ENCODE results near the gene HUS1B. TPM values are rescaled to one million over a fixed set of nuclear protein-coding genes. Genes with fewer than 3 reads are reported as not detected.

HUS1B gene
- polyA plus RNA-seq, 2 donors: 0.22 to 0.26 TPM

GRCh38 chr6:636488-636887 is 20.4 kb downstream of the HUS1B start:
- 59 to 65% methylated on average over 5 of the region's 5 CpGs for WGBS, 2 donors
- no peak overlapping the region for H3K27ac ChIP-seq (ENCODE audit: low read depth in 2 of 2, low read length in 1 of 2)

GRCh38 chr6:635233-635632 is 21.7 kb downstream of the HUS1B start:
- no peaks in the 10 kb centered on the region for H3K27me3 ChIP-seq (ENCODE audit: control insufficient read depth in 1 of 2, insufficient read depth in 2 of 2, low read length in 2 of 2)
- 92 to 94% methylated on average over 5 of the region's 5 CpGs for WGBS, 2 donors

More at GRCh38 chr6:636488-636887, 20.4 kb downstream of the HUS1B start:
- Histone ChIP-seq H3K27me3 (ENCODE audit: control insufficient read depth in 1 of 2, insufficient read depth in 2 of 2, low read length in 2 of 2) (no peaks in the 10 kb centered on the region), H3K4me1 (ENCODE audit: control insufficient read depth in 2 of 2, insufficient read depth in 2 of 2, low read length in 1 of 2) (peaks cover 0 to 3% of the 10 kb centered on the region in 2 donors), H3K36me3 (ENCODE audit: control insufficient read depth in 2 of 2, insufficient read depth in 2 of 2, low read length in 1 of 2) (peaks cover 0 to 2% of the 10 kb centered on the region in 2 donors), H3K9me3 (ENCODE audit: control insufficient read depth in 2 of 2, insufficient read depth in 1 of 2, low read depth in 1 of 2, low read length in 1 of 2) (no peaks in the 10 kb centered on the region), H3K4me3 (ENCODE audit: low read depth in 1 of 2, low read length in 2 of 2) (no peak overlapping the region)

GRCh38 chr6:633611-634010 is 23.3 kb downstream of the HUS1B start:
- Histone ChIP-seq H3K36me3 (ENCODE audit: control insufficient read depth in 2 of 2, insufficient read depth in 2 of 2, low read length in 1 of 2) (peaks cover 0 to 4% of the 10 kb centered on the region in 2 donors), H3K4me1 (ENCODE audit: control insufficient read depth in 2 of 2, insufficient read depth in 2 of 2, low read length in 1 of 2) (no peaks in the 10 kb centered on the region), H3K9me3 (ENCODE audit: control insufficient read depth in 2 of 2, insufficient read depth in 1 of 2, low read depth in 1 of 2, low read length in 1 of 2) (no peaks in the 10 kb centered on the region), H3K27me3 (ENCODE audit: control insufficient read depth in 1 of 2, insufficient read depth in 2 of 2, low read length in 2 of 2) (no peaks in the 10 kb centered on the region), H3K4me3 (ENCODE audit: low read depth in 1 of 2, low read length in 2 of 2) (no peak overlapping the region), H3K27ac (ENCODE audit: low read depth in 2 of 2, low read length in 1 of 2) (peak overlapping the region in 1 of 2 donors; percentile 60)
- WGBS, 2 donors: 81 to 88% methylated on average over 1 of the region's 1 CpG

More at GRCh38 chr6:635233-635632, 21.7 kb downstream of the HUS1B start:
- Histone ChIP-seq H3K4me3 (ENCODE audit: low read depth in 1 of 2, low read length in 2 of 2) (no peak overlapping the region), H3K36me3 (ENCODE audit: control insufficient read depth in 2 of 2, insufficient read depth in 2 of 2, low read length in 1 of 2) (peaks cover 0 to 4% of the 10 kb centered on the region in 2 donors), H3K27ac (ENCODE audit: low read depth in 2 of 2, low read length in 1 of 2) (no peak overlapping the region), H3K9me3 (ENCODE audit: control insufficient read depth in 2 of 2, insufficient read depth in 1 of 2, low read depth in 1 of 2, low read length in 1 of 2) (no peaks in the 10 kb centered on the region), H3K4me1 (ENCODE audit: control insufficient read depth in 2 of 2, insufficient read depth in 2 of 2, low read length in 1 of 2) (peaks cover 0 to 3% of the 10 kb centered on the region in 2 donors)

GRCh38 chr6:628766-629165 is 28.1 kb downstream of the HUS1B start:
- Histone ChIP-seq H3K27ac (ENCODE audit: low read depth in 2 of 2, low read length in 1 of 2) (no peak overlapping the region), H3K4me3 (ENCODE audit: low read depth in 1 of 2, low read length in 2 of 2) (no peak overlapping the region), H3K27me3 (ENCODE audit: control insufficient read depth in 1 of 2, insufficient read depth in 2 of 2, low read length in 2 of 2) (no peaks in the 10 kb centered on the region), H3K4me1 (ENCODE audit: control insufficient read depth in 2 of 2, insufficient read depth in 2 of 2, low read length in 1 of 2) (no peaks in the 10 kb centered on the region), H3K36me3 (ENCODE audit: control insufficient read depth in 2 of 2, insufficient read depth in 2 of 2, low read length in 1 of 2) (peaks cover 0 to 4% of the 10 kb centered on the region in 2 donors), H3K9me3 (ENCODE audit: control insufficient read depth in 2 of 2, insufficient read depth in 1 of 2, low read depth in 1 of 2, low read length in 1 of 2) (no peaks in the 10 kb centered on the region)
- 70 to 82% methylated on average over 3 of the region's 3 CpGs for WGBS, 2 donors

GRCh38 chr6:626236-626635 is 30.7 kb downstream of the HUS1B start:
- H3K27ac ChIP-seq (ENCODE audit: low read depth in 2 of 2, low read length in 1 of 2): no peak overlapping the region
- H3K4me3 ChIP-seq (ENCODE audit: low read depth in 1 of 2, low read length in 2 of 2): no peak overlapping the region
- H3K9me3 ChIP-seq (ENCODE audit: control insufficient read depth in 2 of 2, insufficient read depth in 1 of 2, low read depth in 1 of 2, low read length in 1 of 2): no peaks in the 10 kb centered on the region
- H3K4me1 ChIP-seq (ENCODE audit: control insufficient read depth in 2 of 2, insufficient read depth in 2 of 2, low read length in 1 of 2): no peaks in the 10 kb centered on the region
- 89 to 93% methylated on average over 9 of the region's 9 CpGs for WGBS, 2 donors
- H3K27me3 ChIP-seq (ENCODE audit: control insufficient read depth in 1 of 2, insufficient read depth in 2 of 2, low read length in 2 of 2): no peaks in the 10 kb centered on the region
- peaks cover 0 to 4% of the 10 kb centered on the region in 2 donors for H3K36me3 ChIP-seq (ENCODE audit: control insufficient read depth in 2 of 2, insufficient read depth in 2 of 2, low read length in 1 of 2)

- Histone ChIP-seq H3K4me1 (ENCODE audit: control insufficient read depth in 2 of 2, insufficient read depth in 2 of 2, low read length in 1 of 2) (no peaks in the 10 kb centered on the region), H3K9me3 (ENCODE audit: control insufficient read depth in 2 of 2, insufficient read depth in 1 of 2, low read depth in 1 of 2, low read length in 1 of 2) (no peaks in the 10 kb centered on the region), H3K4me3 (ENCODE audit: low read depth in 1 of 2, low read length in 2 of 2) (no peak overlapping the region), H3K27me3 (ENCODE audit: control insufficient read depth in 1 of 2, insufficient read depth in 2 of 2, low read length in 2 of 2) (no peaks in the 10 kb centered on the region), H3K27ac (ENCODE audit: low read depth in 2 of 2, low read length in 1 of 2) (peak overlapping the region in 1 of 2 donors; percentile 44), H3K36me3 (ENCODE audit: control insufficient read depth in 2 of 2, insufficient read depth in 2 of 2, low read length in 1 of 2) (peaks cover 0 to 7% of the 10 kb centered on the region in 2 donors)
- 85 to 86% methylated on average over 11 of the region's 11 CpGs for WGBS, 2 donors
These were observed 31.9 kb downstream of the HUS1B start for GRCh38 chr6:624979-625378.

- 89% methylated on average over 7 of the region's 7 CpGs for WGBS, 2 donors
- Histone ChIP-seq H3K27me3 (ENCODE audit: control insufficient read depth in 1 of 2, insufficient read depth in 2 of 2, low read length in 2 of 2) (no peaks in the 10 kb centered on the region), H3K4me1 (ENCODE audit: control insufficient read depth in 2 of 2, insufficient read depth in 2 of 2, low read length in 1 of 2) (no peaks in the 10 kb centered on the region), H3K27ac (ENCODE audit: low read depth in 2 of 2, low read length in 1 of 2) (no peak overlapping the region), H3K36me3 (ENCODE audit: control insufficient read depth in 2 of 2, insufficient read depth in 2 of 2, low read length in 1 of 2) (peaks cover 0 to 11% of the 10 kb centered on the region in 2 donors), H3K4me3 (ENCODE audit: low read depth in 1 of 2, low read length in 2 of 2) (no peak overlapping the region), H3K9me3 (ENCODE audit: control insufficient read depth in 2 of 2, insufficient read depth in 1 of 2, low read depth in 1 of 2, low read length in 1 of 2) (no peaks in the 10 kb centered on the region)
These were observed 34.4 kb downstream of the HUS1B start for GRCh38 chr6:622462-622861.

- Histone ChIP-seq H3K36me3 (ENCODE audit: control insufficient read depth in 2 of 2, insufficient read depth in 2 of 2, low read length in 1 of 2) (peaks cover 0 to 15% of the 10 kb centered on the region in 2 donors), H3K27ac (ENCODE audit: low read depth in 2 of 2, low read length in 1 of 2) (no peak overlapping the region), H3K9me3 (ENCODE audit: control insufficient read depth in 2 of 2, insufficient read depth in 1 of 2, low read depth in 1 of 2, low read length in 1 of 2) (no peaks in the 10 kb centered on the region), H3K4me1 (ENCODE audit: control insufficient read depth in 2 of 2, insufficient read depth in 2 of 2, low read length in 1 of 2) (no peaks in the 10 kb centered on the region), H3K27me3 (ENCODE audit: control insufficient read depth in 1 of 2, insufficient read depth in 2 of 2, low read length in 2 of 2) (no peaks in the 10 kb centered on the region), H3K4me3 (ENCODE audit: low read depth in 1 of 2, low read length in 2 of 2) (no peak overlapping the region)
- 93% methylated on average over 9 of the region's 9 CpGs for WGBS, 2 donors
These were observed 35.0 kb downstream of the HUS1B start for GRCh38 chr6:621931-622330.

- Histone ChIP-seq H3K27ac (ENCODE audit: low read depth in 2 of 2, low read length in 1 of 2) (no peak overlapping the region), H3K4me1 (ENCODE audit: control insufficient read depth in 2 of 2, insufficient read depth in 2 of 2, low read length in 1 of 2) (no peaks in the 10 kb centered on the region), H3K9me3 (ENCODE audit: control insufficient read depth in 2 of 2, insufficient read depth in 1 of 2, low read depth in 1 of 2, low read length in 1 of 2) (no peaks in the 10 kb centered on the region), H3K36me3 (ENCODE audit: control insufficient read depth in 2 of 2, insufficient read depth in 2 of 2, low read length in 1 of 2) (peaks cover 0 to 15% of the 10 kb centered on the region in 2 donors), H3K27me3 (ENCODE audit: control insufficient read depth in 1 of 2, insufficient read depth in 2 of 2, low read length in 2 of 2) (no peaks in the 10 kb centered on the region), H3K4me3 (ENCODE audit: low read depth in 1 of 2, low read length in 2 of 2) (no peak overlapping the region)
- 91 to 92% methylated on average over 4 of the region's 4 CpGs for WGBS, 2 donors
These were observed 36.0 kb downstream of the HUS1B start for GRCh38 chr6:620950-621349.

- Histone ChIP-seq H3K36me3 (ENCODE audit: control insufficient read depth in 2 of 2, insufficient read depth in 2 of 2, low read length in 1 of 2) (peaks cover 0 to 15% of the 10 kb centered on the region in 2 donors), H3K4me3 (ENCODE audit: low read depth in 1 of 2, low read length in 2 of 2) (no peak overlapping the region), H3K27ac (ENCODE audit: low read depth in 2 of 2, low read length in 1 of 2) (no peak overlapping the region), H3K4me1 (ENCODE audit: control insufficient read depth in 2 of 2, insufficient read depth in 2 of 2, low read length in 1 of 2) (no peaks in the 10 kb centered on the region), H3K27me3 (ENCODE audit: control insufficient read depth in 1 of 2, insufficient read depth in 2 of 2, low read length in 2 of 2) (no peaks in the 10 kb centered on the region), H3K9me3 (ENCODE audit: control insufficient read depth in 2 of 2, insufficient read depth in 1 of 2, low read depth in 1 of 2, low read length in 1 of 2) (no peaks in the 10 kb centered on the region)
- WGBS, 2 donors: 96 to 97% methylated on average over 11 of the region's 11 CpGs
These were observed 36.7 kb downstream of the HUS1B start for GRCh38 chr6:620166-620565.

Data from esophagus (tissue), 2 donors.